K562 (cell line): ENCODE measurements around the gene BRAP.

Experiments
- CTCF ChIP-seq, 3 experiments: IDR thresholded peaks in 2 of 3; conservative IDR thresholded peaks in 1 of 3; 2 replicates each; pipeline ENCODE4 v1.5.1; 2011 to 2012; ENCODE audit warnings: low read length in 3 of 3, mild to moderate bottlenecking in 3 of 3, control low read depth in 2 of 3, improper control_type of control experiment in 1 of 3, inconsistent platforms in 1 of 3, low read depth in 1 of 3, mixed read lengths in 1 of 3, moderate library complexity in 1 of 3; ENCODE audit not compliant: insufficient read depth in 2 of 3
- FOXK2 ChIP-seq, 2 experiments: fragments of 450-650 bp; IDR thresholded peaks in 1 of 2; conservative IDR thresholded peaks in 1 of 2; 2 replicates each; pipeline ENCODE4 v1.6.1; 2016; ENCODE audit warnings: low read depth in 2 of 2, mild to moderate bottlenecking in 1 of 2
- MIER1 ChIP-seq: fragments of 450-650 bp; IDR thresholded peaks from 2 replicates; pipeline ENCODE4 v1.6.1; 2016; ENCODE audit warnings: antibody characterized with exemption, mild to moderate bottlenecking, low read depth
- OTX1 ChIP-seq: fragments of 450-650 bp; formaldehyde crosslinking; IDR thresholded peaks from 2 replicates; pipeline ENCODE4 v1.4.0; 2022; ENCODE audit warnings: mild to moderate bottlenecking
- POLR2A ChIP-seq: fragments of 450-650 bp; conservative IDR thresholded peaks from 2 replicates; pipeline ENCODE4 v1.6.1; 2016
- RBM22 ChIP-seq: fragments of 200-400 bp; formaldehyde crosslinking; IDR thresholded peaks from 2 replicates; pipeline ENCODE4 v1.6.1; 2018; ENCODE audit warnings: low read length, low read depth; ENCODE audit not compliant: poor library complexity, severe bottlenecking
- SMARCE1 ChIP-seq: fragments of 450-650 bp; IDR thresholded peaks from 2 replicates; pipeline ENCODE4 v1.7.1; 2016; ENCODE audit warnings: mild to moderate bottlenecking
- SRSF1 ChIP-seq: fragments of 200-400 bp; formaldehyde crosslinking; IDR thresholded peaks from 2 replicates; pipeline ENCODE4 v1.6.1; 2017; ENCODE audit warnings: mild to moderate bottlenecking, low read depth, low read length, moderate library complexity
- SRSF9 ChIP-seq: fragments of 200-400 bp; formaldehyde crosslinking; IDR thresholded peaks from 2 replicates; pipeline ENCODE4 v1.6.1; 2017; ENCODE audit warnings: low read depth, low read length, borderline replicate concordance
- TOE1 ChIP-seq, 2 experiments: fragments of 450-650 bp in 1 of 2; sonication (generic) in 1 of 2; formaldehyde crosslinking in 1 of 2; IDR thresholded peaks; 2 replicates each; pipeline versions ENCODE4 v1.7.1 to v1.8.0; 2016 to 2022; ENCODE audit warnings: borderline replicate concordance in 2 of 2, mild to moderate bottlenecking in 2 of 2, antibody characterized with exemption in 1 of 2, inconsistent platforms in 1 of 2, low read depth in 1 of 2, missing genetic modification reagents in 1 of 2, moderate library complexity in 1 of 2
- ZNF124 ChIP-seq: sonication (generic); formaldehyde crosslinking; IDR thresholded peaks from 2 replicates; pipeline ENCODE4 v1.8.1; 2022; ENCODE audit warnings: missing genetic modification reagents
- ZNF324 ChIP-seq: fragments of 250-450 bp; sonication (Bioruptor Pico); IDR thresholded peaks from 2 replicates; pipeline ENCODE4 v1.4.0; 2020; ENCODE audit warnings: mild to moderate bottlenecking
- ZNF561 ChIP-seq: fragments of 450-650 bp; formaldehyde crosslinking; conservative IDR thresholded peaks from 2 replicates; pipeline ENCODE4 v1.4.0; 2020; ENCODE audit warnings: mild to moderate bottlenecking, moderate library complexity

- no peak for TF ChIP-seq CTCF (IDR thresholded peaks at IDR 0.05 in 2 of 3, conservative IDR thresholded peaks at IDR 0.05 in 1 of 3; ENCODE audit: insufficient read depth in 2 of 3, low read depth in 1 of 3, low read length in 3 of 3)
- no peak for TF ChIP-seq SRSF1
- no peak for TF ChIP-seq SRSF9
- no peak for TF ChIP-seq FOXK2 (conservative IDR thresholded peaks at IDR 0.05 in 1 of 2, IDR thresholded peaks at IDR 0.05 in 1 of 2; ENCODE audit: low read depth in 2 of 2)
- no peak for TF ChIP-seq MIER1
- TF ChIP-seq POLR2A, result no peak
- no peak for TF ChIP-seq ZNF561 (CRISPR knock-in tag)
- no peak for TF ChIP-seq ZNF324 (CRISPR knock-in tag)
- TF ChIP-seq OTX1, result no peak
- no peak for TF ChIP-seq ZNF124 (CRISPR knock-in tag)
- no peak for TF ChIP-seq RBM22
- TF ChIP-seq SMARCE1, result no peak
- 0 out of 2 replicates have a peak, but pooled peaks have one; percentile 6 for TF ChIP-seq TOE1 (IDR thresholded peaks at IDR 0.05; ENCODE audit: borderline replicate concordance)
- no peak for TF ChIP-seq TOE1 (CRISPR knock-in tag; IDR thresholded peaks at IDR 0.05; ENCODE audit: borderline replicate concordance, low read depth)
Observed at GRCh38 chr12:111686574-111687105, 884 bp upstream of the BRAP start.
